SK-N-SH (cell line): ENCODE results near the gene INHBA. TPM values are rescaled to one million over a fixed set of nuclear protein-coding genes. Genes with fewer than 3 reads are reported as not detected.

ENCODE experiments used
- CTCF ChIA-PET: fragments of 300-600, 350-600 bp; formaldehyde crosslinking; extraction: SDS; loops from one replicate; lab custom pipeline; 2021; lab: Yijun Ruan, JAX
- POLR2A ChIA-PET: fragments of 350-600 bp; sonication (Branson Sonifier 250); formaldehyde crosslinking; extraction: SDS; loops from one replicate; lab custom pipeline; 2020; ENCODE audit warnings: antibody characterized with exemption, inconsistent platforms; lab: Yijun Ruan, JAX
- DNase-seq: peaks from one replicate; pipeline ENCODE4 v3.0.0; 2012
- H2AFZ ChIP-seq: fragments of 200-600 bp; sonication (generic); 2 replicates; pipeline ENCODE4 v1.8.1; 2016; ENCODE audit warnings: antibody characterized with exemption, mild to moderate bottlenecking, low read depth
- H3F3A ChIP-seq: fragments of 200-600 bp; sonication (generic); replicated peaks from 2 replicates; pipeline ENCODE3; 2016; ENCODE audit warnings: antibody characterized with exemption, mild to moderate bottlenecking; ENCODE audit not compliant: insufficient read depth
- H3K27ac ChIP-seq, 2 experiments: fragments of 200-500 bp in 1 of 2; fragments of 200-600 bp in 1 of 2; sonication (Bioruptor generic) in 1 of 2; sonication (generic), shearing (Covaris generic) in 1 of 2; 2 replicates each; pipeline versions ENCODE4 v1.5.1 to v1.6.1; 2014 to 2016; ENCODE audit warnings: low read depth in 2 of 2, inconsistent platforms in 1 of 2, low read length in 1 of 2, mild to moderate bottlenecking in 1 of 2, mixed read lengths in 1 of 2
- H3K27me3 ChIP-seq: fragments of 200-600 bp; sonication (generic), shearing (Covaris generic); 2 replicates; pipeline ENCODE4 v1.6.1; 2016; ENCODE audit warnings: mixed run types; ENCODE audit not compliant: insufficient read depth
- H3K36me3 ChIP-seq, 2 experiments: fragments of 200-500 bp in 1 of 2; fragments of 200-600 bp in 1 of 2; sonication (Bioruptor generic) in 1 of 2; sonication (generic) in 1 of 2; replicated peaks in 1 of 2; 2 replicates each; pipeline versions ENCODE3 to v1.5.1; 2014 to 2016; ENCODE audit warnings: low read length in 1 of 2, mild to moderate bottlenecking in 1 of 2; ENCODE audit not compliant: insufficient read depth in 2 of 2, control insufficient read depth in 1 of 2
- H3K4me1 ChIP-seq, 2 experiments: fragments of 200-500 bp in 1 of 2; fragments of 200-600 bp in 1 of 2; sonication (Bioruptor generic) in 1 of 2; sonication (generic), shearing (Covaris generic) in 1 of 2; 2 replicates each; pipeline versions ENCODE4 v1.5.1 to v1.6.1; 2014 to 2016; ENCODE audit warnings: low read depth in 1 of 2, low read length in 1 of 2, mixed run types in 1 of 2; ENCODE audit not compliant: insufficient read depth in 2 of 2, control insufficient read depth in 1 of 2
- H3K4me2 ChIP-seq: fragments of 200-600 bp; sonication (generic), shearing (Covaris generic); 2 replicates; pipeline ENCODE4 v1.6.1; 2017; ENCODE audit warnings: mixed run types
- H3K4me3 ChIP-seq, 2 experiments: fragments of 200-500 bp in 1 of 2; fragments of 200-600 bp in 1 of 2; sonication (Bioruptor generic) in 1 of 2; sonication (generic), shearing (Covaris generic) in 1 of 2; 2 replicates each; pipeline versions ENCODE4 v1.5.1 to v1.8.1; 2014 to 2016; ENCODE audit warnings: low read depth in 2 of 2, inconsistent platforms in 1 of 2, low read length in 1 of 2, mild to moderate bottlenecking in 1 of 2, mixed read lengths in 1 of 2, moderate library complexity in 1 of 2
- H3K79me2 ChIP-seq: fragments of 200-600 bp; sonication (generic); 2 replicates; pipeline ENCODE4 v1.8.1; 2017; ENCODE audit warnings: mild to moderate bottlenecking; ENCODE audit not compliant: insufficient read depth
- H3K9ac ChIP-seq: fragments of 200-600 bp; sonication (generic); 2 replicates; pipeline ENCODE4 v1.6.1; 2017; ENCODE audit warnings: mixed run types
- H3K9me2 ChIP-seq: fragments of 200-600 bp; sonication (generic); 2 replicates; pipeline ENCODE4 v1.6.1; 2017; ENCODE audit warnings: mixed run types
- H3K9me3 ChIP-seq: fragments of 200-600 bp; sonication (generic); 2 replicates; pipeline ENCODE4 v1.6.1; 2017; ENCODE audit warnings: mixed run types, mild to moderate bottlenecking, moderate library complexity
- H4K20me1 ChIP-seq: fragments of 200-600 bp; sonication (generic); 2 replicates; pipeline ENCODE4 v1.6.1; 2017; ENCODE audit warnings: mild to moderate bottlenecking, mixed run types; ENCODE audit not compliant: insufficient read depth
- CHD2 ChIP-seq: fragments of 150-350 bp; IDR thresholded peaks from 2 replicates; pipeline ENCODE4 v1.6.1; 2018; ENCODE audit warnings: low read length; ENCODE audit not compliant: partially characterized antibody
- EZH2phosphoT487 ChIP-seq: fragments of 200-600 bp; sonication (generic); IDR thresholded peaks from 2 replicates; pipeline ENCODE4 v1.6.1; 2017; ENCODE audit warnings: low read depth, mixed run types, mild to moderate bottlenecking, antibody characterized with exemption, moderate library complexity, borderline replicate concordance
- FOXM1 ChIP-seq: IDR thresholded peaks from 2 replicates; pipeline ENCODE4 v1.4.0; 2012; ENCODE audit warnings: low read depth, mild to moderate bottlenecking
- JUND ChIP-seq: IDR thresholded peaks from 2 replicates; pipeline ENCODE4 v1.4.0; 2012
- NFIC ChIP-seq: IDR thresholded peaks from 2 replicates; pipeline ENCODE4 v1.4.0; 2012; ENCODE audit warnings: borderline replicate concordance
- NRF1 ChIP-seq: IDR thresholded peaks from 2 replicates; pipeline ENCODE4 v1.6.1; 2012; ENCODE audit warnings: low read depth, mild to moderate bottlenecking, low read length
- SIN3A ChIP-seq: IDR thresholded peaks from 2 replicates; pipeline ENCODE4 v1.6.1; 2012; ENCODE audit warnings: low read depth, mild to moderate bottlenecking, low read length, moderate library complexity, borderline replicate concordance
- TAF1 ChIP-seq: IDR thresholded peaks from 2 replicates; pipeline ENCODE4 v1.6.1; 2012; ENCODE audit warnings: low read depth, mild to moderate bottlenecking, low read length, moderate library complexity, borderline replicate concordance
- TCF12 ChIP-seq: IDR thresholded peaks from 2 replicates; pipeline ENCODE4 v1.4.0; 2012
- WGBS: methylation state at CpG from one replicate; pipeline ENCODE4 v1.1.6; 2017; ENCODE audit warnings: low lambda C conversion rate; 5-methylcytosine and 5-hydroxymethylcytosine counted together
- polyA plus RNA-seq, 3 experiments: library from polyadenylated mRNA; depleted of rRNA; stranded (reverse); fragments of >200 nt; gene quantifications; 2 replicates each; pipeline ENCODE4 v1.2.3, GENCODE V29; 2012
- TF ChIP-seq, protein P1 (sequence below): IDR thresholded peaks from 2 replicates; pipeline ENCODE4; 2012
- TF ChIP-seq, protein P2 (sequence below): IDR thresholded peaks from 2 replicates; pipeline ENCODE4 v1.6.1; 2012; ENCODE audit warnings: mild to moderate bottlenecking, low read depth, low read length, moderate library complexity
- TF ChIP-seq, protein P3 (sequence below): IDR thresholded peaks from 2 replicates; pipeline ENCODE4 v1.4.0; 2012; ENCODE audit warnings: low read depth, borderline replicate concordance
- TF ChIP-seq, protein P4 (sequence below): fragments of 150-350 bp; IDR thresholded peaks from 2 replicates; pipeline ENCODE4 v1.6.1; 2017; ENCODE audit warnings: antibody characterized with exemption, low read length, low read depth, borderline replicate concordance
- TF ChIP-seq, protein P5 (sequence below): fragments of 150-350 bp; IDR thresholded peaks from 2 replicates; pipeline ENCODE4 v1.6.1; 2016; ENCODE audit warnings: mild to moderate bottlenecking, low read depth, low read length

Gene INHBA
- polyA plus RNA-seq, 1 of the 3 experiments (the other 2 are of a cell fraction): 81.0 TPM

DNA sequence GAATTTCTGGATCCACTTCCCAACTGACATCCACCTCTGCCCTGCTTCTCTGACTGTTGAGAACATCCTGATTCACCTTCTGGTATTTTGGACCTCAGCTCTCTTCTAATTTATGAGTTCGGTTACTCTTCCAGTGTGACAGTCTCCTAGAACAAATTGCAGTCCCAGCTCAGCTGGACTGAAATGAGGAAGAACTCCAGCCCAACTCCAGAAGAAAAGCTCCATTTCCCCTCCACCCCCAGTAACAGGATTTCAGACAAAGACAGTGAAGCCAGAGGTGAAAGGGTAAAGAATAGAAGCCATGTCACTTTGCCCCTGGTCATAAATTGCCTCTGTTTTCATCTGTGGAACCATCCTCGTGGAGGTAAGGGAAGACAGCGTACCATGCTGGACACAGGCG, 26.2 kb upstream of the INHBA start (continued):
- TF ChIP-seq, protein P1, sequence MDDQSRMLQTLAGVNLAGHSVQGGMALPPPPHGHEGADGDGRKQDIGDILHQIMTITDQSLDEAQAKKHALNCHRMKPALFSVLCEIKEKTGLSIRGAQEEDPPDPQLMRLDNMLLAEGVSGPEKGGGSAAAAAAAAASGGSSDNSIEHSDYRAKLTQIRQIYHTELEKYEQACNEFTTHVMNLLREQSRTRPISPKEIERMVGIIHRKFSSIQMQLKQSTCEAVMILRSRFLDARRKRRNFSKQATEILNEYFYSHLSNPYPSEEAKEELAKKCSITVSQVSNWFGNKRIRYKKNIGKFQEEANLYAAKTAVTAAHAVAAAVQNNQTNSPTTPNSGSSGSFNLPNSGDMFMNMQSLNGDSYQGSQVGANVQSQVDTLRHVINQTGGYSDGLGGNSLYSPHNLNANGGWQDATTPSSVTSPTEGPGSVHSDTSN: no peak
- TF ChIP-seq NFIC: no peak

DNA sequence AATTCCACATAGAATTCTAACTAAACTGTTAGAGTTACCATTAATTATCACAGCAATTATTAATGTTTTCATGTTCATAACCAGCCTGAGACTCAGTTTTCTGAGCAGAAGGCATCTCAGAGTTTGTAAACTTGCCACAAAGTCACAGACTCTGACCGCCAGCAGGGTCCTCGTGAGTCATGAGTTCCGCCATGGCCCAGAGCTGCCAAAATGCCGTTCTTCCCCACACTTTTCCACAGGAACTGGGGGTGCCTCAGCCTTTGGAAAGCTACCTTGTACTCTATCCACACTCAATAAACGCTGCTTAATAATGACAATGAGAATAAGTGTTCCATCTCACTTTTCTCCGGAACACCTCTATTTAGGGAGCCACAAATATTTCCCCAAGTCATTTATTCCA, 22.1 kb upstream of the INHBA start:
- Histone ChIP-seq H3K9me2 (no peaks in the 10 kb centered on the region), H4K20me1 (no peaks in the 10 kb centered on the region)
- 93% methylated on average over 6 of the region's 6 CpGs for WGBS
- TF ChIP-seq JUND (no peak), CHD2 (no peak), SIN3A (no peak), EZH2phosphoT487 (no peak), TAF1 (no peak), FOXM1 (no peak), TCF12 (no peak), NRF1 (no peak)
- TF ChIP-seq, protein P2, sequence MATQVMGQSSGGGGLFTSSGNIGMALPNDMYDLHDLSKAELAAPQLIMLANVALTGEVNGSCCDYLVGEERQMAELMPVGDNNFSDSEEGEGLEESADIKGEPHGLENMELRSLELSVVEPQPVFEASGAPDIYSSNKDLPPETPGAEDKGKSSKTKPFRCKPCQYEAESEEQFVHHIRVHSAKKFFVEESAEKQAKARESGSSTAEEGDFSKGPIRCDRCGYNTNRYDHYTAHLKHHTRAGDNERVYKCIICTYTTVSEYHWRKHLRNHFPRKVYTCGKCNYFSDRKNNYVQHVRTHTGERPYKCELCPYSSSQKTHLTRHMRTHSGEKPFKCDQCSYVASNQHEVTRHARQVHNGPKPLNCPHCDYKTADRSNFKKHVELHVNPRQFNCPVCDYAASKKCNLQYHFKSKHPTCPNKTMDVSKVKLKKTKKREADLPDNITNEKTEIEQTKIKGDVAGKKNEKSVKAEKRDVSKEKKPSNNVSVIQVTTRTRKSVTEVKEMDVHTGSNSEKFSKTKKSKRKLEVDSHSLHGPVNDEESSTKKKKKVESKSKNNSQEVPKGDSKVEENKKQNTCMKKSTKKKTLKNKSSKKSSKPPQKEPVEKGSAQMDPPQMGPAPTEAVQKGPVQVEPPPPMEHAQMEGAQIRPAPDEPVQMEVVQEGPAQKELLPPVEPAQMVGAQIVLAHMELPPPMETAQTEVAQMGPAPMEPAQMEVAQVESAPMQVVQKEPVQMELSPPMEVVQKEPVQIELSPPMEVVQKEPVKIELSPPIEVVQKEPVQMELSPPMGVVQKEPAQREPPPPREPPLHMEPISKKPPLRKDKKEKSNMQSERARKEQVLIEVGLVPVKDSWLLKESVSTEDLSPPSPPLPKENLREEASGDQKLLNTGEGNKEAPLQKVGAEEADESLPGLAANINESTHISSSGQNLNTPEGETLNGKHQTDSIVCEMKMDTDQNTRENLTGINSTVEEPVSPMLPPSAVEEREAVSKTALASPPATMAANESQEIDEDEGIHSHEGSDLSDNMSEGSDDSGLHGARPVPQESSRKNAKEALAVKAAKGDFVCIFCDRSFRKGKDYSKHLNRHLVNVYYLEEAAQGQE: no peak
- TF ChIP-seq, protein P3, sequence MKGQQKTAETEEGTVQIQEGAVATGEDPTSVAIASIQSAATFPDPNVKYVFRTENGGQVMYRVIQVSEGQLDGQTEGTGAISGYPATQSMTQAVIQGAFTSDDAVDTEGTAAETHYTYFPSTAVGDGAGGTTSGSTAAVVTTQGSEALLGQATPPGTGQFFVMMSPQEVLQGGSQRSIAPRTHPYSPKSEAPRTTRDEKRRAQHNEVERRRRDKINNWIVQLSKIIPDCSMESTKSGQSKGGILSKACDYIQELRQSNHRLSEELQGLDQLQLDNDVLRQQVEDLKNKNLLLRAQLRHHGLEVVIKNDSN: no peak
- TF ChIP-seq, protein P4, sequence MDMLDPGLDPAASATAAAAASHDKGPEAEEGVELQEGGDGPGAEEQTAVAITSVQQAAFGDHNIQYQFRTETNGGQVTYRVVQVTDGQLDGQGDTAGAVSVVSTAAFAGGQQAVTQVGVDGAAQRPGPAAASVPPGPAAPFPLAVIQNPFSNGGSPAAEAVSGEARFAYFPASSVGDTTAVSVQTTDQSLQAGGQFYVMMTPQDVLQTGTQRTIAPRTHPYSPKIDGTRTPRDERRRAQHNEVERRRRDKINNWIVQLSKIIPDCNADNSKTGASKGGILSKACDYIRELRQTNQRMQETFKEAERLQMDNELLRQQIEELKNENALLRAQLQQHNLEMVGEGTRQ: no peak
- TF ChIP-seq, protein P5, sequence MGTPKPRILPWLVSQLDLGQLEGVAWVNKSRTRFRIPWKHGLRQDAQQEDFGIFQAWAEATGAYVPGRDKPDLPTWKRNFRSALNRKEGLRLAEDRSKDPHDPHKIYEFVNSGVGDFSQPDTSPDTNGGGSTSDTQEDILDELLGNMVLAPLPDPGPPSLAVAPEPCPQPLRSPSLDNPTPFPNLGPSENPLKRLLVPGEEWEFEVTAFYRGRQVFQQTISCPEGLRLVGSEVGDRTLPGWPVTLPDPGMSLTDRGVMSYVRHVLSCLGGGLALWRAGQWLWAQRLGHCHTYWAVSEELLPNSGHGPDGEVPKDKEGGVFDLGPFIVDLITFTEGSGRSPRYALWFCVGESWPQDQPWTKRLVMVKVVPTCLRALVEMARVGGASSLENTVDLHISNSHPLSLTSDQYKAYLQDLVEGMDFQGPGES: no peak
- TF ChIP-seq, all 33 proteins: peak for 0
- CTCF ChIA-PET: interaction anchor here (0.8 to 1.3 kb wide), 3 partner anchors 9 to 29 kb away, joined by 3 read pairs; no protein-coding TSS in a partner anchor
- Histone ChIP-seq H2AFZ (no peak overlapping the region), H3K36me3 (no peaks in the 10 kb centered on the region), H3K4me1 (no peaks in the 10 kb centered on the region; a peak in 1 of 4 replicates), H3K4me3 (no peak overlapping the region), H3K9ac (no peak overlapping the region), H3K27ac (no peak overlapping the region), H3K27me3 (no peaks in the 10 kb centered on the region), H3K9me3 (no peaks in the 10 kb centered on the region), H3F3A (no peaks in the 10 kb centered on the region), H3K79me2 (no peaks in the 10 kb centered on the region), H3K4me2 (no peak overlapping the region)
- no peak for DNase-seq
- POLR2A ChIA-PET: no interaction called here
